ENCODE measurements around the gene FGF5.

Gene FGF5

DNA sequence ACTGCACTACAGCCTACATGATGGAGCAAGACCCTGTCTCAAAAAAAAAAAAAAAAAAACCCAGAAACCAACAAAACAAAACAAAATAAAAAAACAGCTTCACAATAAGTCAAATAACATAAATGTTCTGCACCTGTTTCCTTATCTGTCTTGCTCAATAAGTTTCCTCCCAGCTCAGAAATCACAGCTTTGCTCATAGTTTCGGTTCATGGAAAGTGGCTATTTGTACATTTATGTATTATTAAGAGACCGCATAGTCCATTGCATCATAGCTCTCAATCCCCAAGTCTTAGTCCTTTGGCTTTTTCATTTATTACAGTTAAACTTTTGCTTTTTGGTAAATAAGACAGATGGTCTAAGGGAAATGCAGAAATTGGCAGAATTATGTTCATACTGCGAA, 44.7 kb downstream of the FGF5 start:
- H3K36me3 ChIP-seq (ENCODE audit: control insufficient read depth in 2 of 2, insufficient read depth in 1 of 2, low read length in 2 of 2), result no peaks in the 10 kb centered on the region
- POLR2A ChIA-PET, result no interaction called here
- TF ChIP-seq KLF7 (tag by site-specific recombination; IDR thresholded peaks at IDR 0.05; ENCODE audit: borderline replicate concordance), result no peak
- TF ChIP-seq ZNF830 (tag by site-specific recombination; IDR thresholded peaks at IDR 0.05; ENCODE audit: low read depth), result no peak
- TF ChIP-seq, protein P1, sequence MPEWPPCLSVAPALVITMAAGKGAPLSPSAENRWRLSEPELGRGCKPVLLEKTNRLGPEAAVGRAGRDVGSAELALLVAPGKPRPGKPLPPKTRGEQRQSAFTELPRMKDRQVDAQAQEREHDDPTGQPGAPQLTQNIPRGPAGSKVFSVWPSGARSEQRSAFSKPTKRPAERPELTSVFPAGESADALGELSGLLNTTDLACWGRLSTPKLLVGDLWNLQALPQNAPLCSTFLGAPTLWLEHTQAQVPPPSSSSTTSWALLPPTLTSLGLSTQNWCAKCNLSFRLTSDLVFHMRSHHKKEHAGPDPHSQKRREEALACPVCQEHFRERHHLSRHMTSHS (tag by site-specific recombination; IDR thresholded peaks at IDR 0.05), result no peak
- no peak for TF ChIP-seq ZBTB6 (tag by site-specific recombination; IDR thresholded peaks at IDR 0.05)
- TF ChIP-seq ZBTB20 (tag by site-specific recombination; IDR thresholded peaks at IDR 0.05), result no peak

DNA sequence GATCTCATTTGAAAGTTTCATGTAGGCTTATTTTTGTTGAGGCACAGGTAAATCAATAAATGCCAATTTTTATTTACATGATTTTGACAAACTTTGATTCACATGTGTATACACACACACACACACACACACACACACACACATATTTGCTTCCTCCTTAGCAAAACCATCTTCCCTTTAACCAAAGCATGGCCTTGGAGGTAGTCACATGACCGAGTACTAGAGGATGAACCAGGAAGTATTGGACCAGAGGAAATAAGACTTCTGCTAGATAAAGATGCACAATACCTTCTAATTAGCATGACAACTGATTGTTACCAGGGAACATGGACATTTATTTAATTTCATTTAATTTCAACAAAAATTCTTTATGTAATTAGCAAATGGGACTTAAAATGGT, 45.7 kb downstream of the FGF5 start:
- no peak overlapping the region for H3K4me3 ChIP-seq (ENCODE audit: low read depth, low read length)
- no peaks in the 10 kb centered on the region for H3K9me3 ChIP-seq (ENCODE audit: control insufficient read depth, insufficient read depth, low read depth, low read length)
- ChIA-PET CTCF (no interaction called here), POLR2A (no interaction called here)
- no peak overlapping the region for H3K27ac ChIP-seq (ENCODE audit: extremely low read depth, low read depth, low read length)
- TF ChIP-seq, protein P2, sequence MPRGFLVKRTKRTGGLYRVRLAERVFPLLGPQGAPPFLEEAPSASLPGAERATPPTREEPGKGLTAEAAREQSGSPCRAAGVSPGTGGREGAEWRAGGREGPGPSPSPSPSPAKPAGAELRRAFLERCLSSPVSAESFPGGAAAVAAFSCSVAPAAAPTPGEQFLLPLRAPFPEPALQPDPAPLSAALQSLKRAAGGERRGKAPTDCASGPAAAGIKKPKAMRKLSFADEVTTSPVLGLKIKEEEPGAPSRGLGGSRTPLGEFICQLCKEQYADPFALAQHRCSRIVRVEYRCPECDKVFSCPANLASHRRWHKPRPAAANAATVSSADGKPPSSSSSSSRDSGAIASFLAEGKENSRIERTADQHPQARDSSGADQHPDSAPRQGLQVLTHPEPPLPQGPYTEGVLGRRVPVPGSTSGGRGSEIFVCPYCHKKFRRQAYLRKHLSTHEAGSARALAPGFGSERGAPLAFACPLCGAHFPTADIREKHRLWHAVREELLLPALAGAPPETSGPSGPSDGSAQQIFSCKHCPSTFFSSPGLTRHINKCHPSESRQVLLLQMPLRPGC (tag by site-specific recombination; IDR thresholded peaks at IDR 0.05), result no peak
- TF ChIP-seq WT1 (tag by site-specific recombination; IDR thresholded peaks at IDR 0.05) (no peak), BCL11A (tag by site-specific recombination; IDR thresholded peaks at IDR 0.05; ENCODE audit: low read depth) (no peak), ZNF560 (tag by site-specific recombination; IDR thresholded peaks at IDR 0.05; ENCODE audit: borderline replicate concordance) (no peak), ZNF548 (tag by site-specific recombination; IDR thresholded peaks at IDR 0.05) (no peak), ZFP69B (tag by site-specific recombination; IDR thresholded peaks at IDR 0.05) (no peak), OVOL3 (tag by site-specific recombination; IDR thresholded peaks at IDR 0.05) (no peak), ZNF501 (tag by site-specific recombination; IDR thresholded peaks at IDR 0.05) (no peak), ZNF837 (tag by site-specific recombination; IDR thresholded peaks at IDR 0.05) (no peak), ZNF623 (tag by site-specific recombination; IDR thresholded peaks at IDR 0.05) (no peak)
- no peaks in the 10 kb centered on the region for H3K36me3 ChIP-seq (ENCODE audit: control insufficient read depth in 2 of 2, insufficient read depth in 1 of 2, low read length in 2 of 2)
- H3K4me1 ChIP-seq (ENCODE audit: control insufficient read depth, insufficient read depth, low read length), result peaks cover 2% of the 10 kb centered on the region; the same call in 1 of the 2 replicates

More for the DNA sequence above, 44.7 kb downstream of the FGF5 start:
- Histone ChIP-seq H3K4me3 (ENCODE audit: low read depth, low read length) (no peak overlapping the region), H3K4me1 (ENCODE audit: control insufficient read depth, insufficient read depth, low read length) (peaks cover 6% of the 10 kb centered on the region), H3K27ac (ENCODE audit: extremely low read depth, low read depth, low read length) (no peak overlapping the region), H3K9me3 (ENCODE audit: control insufficient read depth, insufficient read depth, low read depth, low read length) (no peaks in the 10 kb centered on the region)
- CTCF ChIA-PET, result interaction anchor here (0.5 to 1.4 kb wide), 2 partner anchors 9 to 24 kb away, joined by 3 read pairs; partner anchors contain the start of gene CFAP299

DNA sequence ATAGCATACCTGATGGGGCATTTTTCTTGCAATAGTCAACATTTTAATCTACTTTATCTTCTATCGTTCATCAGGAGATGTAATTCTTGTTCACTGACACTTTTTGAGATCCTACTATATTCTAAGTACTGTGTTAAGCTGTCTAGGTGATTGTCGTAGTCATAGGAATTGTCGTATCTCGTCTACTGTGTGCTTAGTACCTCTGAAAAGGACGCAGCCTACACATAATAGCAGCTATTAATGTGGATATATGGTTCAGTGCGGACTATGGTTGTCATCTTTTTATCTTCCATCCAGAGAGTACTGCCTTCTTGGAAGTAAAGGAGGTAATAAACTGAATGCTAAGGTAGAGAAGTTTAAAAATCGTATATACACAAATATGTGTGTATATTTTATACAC, 47.2 kb downstream of the FGF5 start:
- ChIA-PET CTCF (no interaction called here), POLR2A (no interaction called here)
- Histone ChIP-seq H3K9me3 (ENCODE audit: control insufficient read depth, insufficient read depth, low read depth, low read length) (no peaks in the 10 kb centered on the region), H3K4me1 (ENCODE audit: control insufficient read depth, insufficient read depth, low read length) (no peaks in the 10 kb centered on the region; the same call in 1 of the 2 replicates), H3K36me3 (ENCODE audit: control insufficient read depth in 2 of 2, insufficient read depth in 1 of 2, low read length in 2 of 2) (no peaks in the 10 kb centered on the region), H3K4me3 (ENCODE audit: low read depth, low read length) (no peak overlapping the region), H3K27ac (ENCODE audit: extremely low read depth, low read depth, low read length) (no peak overlapping the region)
- TF ChIP-seq ZBTB44 (tag by site-specific recombination; IDR thresholded peaks at IDR 0.05), result no peak
- TF ChIP-seq ZSCAN30 (tag by site-specific recombination; IDR thresholded peaks at IDR 0.05), result no peak
- no peak for TF ChIP-seq SP3 (tag by site-specific recombination; IDR thresholded peaks at IDR 0.05)
- TF ChIP-seq ZNF707 (tag by site-specific recombination; IDR thresholded peaks at IDR 0.05), result no peak
- TF ChIP-seq ZNF302 (tag by site-specific recombination; IDR thresholded peaks at IDR 0.05; ENCODE audit: low read depth), result no peak
- TF ChIP-seq, protein P3, sequence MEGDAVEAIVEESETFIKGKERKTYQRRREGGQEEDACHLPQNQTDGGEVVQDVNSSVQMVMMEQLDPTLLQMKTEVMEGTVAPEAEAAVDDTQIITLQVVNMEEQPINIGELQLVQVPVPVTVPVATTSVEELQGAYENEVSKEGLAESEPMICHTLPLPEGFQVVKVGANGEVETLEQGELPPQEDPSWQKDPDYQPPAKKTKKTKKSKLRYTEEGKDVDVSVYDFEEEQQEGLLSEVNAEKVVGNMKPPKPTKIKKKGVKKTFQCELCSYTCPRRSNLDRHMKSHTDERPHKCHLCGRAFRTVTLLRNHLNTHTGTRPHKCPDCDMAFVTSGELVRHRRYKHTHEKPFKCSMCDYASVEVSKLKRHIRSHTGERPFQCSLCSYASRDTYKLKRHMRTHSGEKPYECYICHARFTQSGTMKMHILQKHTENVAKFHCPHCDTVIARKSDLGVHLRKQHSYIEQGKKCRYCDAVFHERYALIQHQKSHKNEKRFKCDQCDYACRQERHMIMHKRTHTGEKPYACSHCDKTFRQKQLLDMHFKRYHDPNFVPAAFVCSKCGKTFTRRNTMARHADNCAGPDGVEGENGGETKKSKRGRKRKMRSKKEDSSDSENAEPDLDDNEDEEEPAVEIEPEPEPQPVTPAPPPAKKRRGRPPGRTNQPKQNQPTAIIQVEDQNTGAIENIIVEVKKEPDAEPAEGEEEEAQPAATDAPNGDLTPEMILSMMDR (tag by site-specific recombination; IDR thresholded peaks at IDR 0.05), result no peak
- TF ChIP-seq ZNF174 (tag by site-specific recombination; IDR thresholded peaks at IDR 0.05), result no peak
- no peak for TF ChIP-seq ZNF416 (tag by site-specific recombination; IDR thresholded peaks at IDR 0.05)
- TF ChIP-seq ZNF501 (tag by site-specific recombination; IDR thresholded peaks at IDR 0.05), result no peak
- TF ChIP-seq SP7 (tag by site-specific recombination; IDR thresholded peaks at IDR 0.05), result no peak
- no peak for TF ChIP-seq ZXDB (tag by site-specific recombination; IDR thresholded peaks at IDR 0.05)
